ENCODE measurements around the gene HHAT.

DNA sequence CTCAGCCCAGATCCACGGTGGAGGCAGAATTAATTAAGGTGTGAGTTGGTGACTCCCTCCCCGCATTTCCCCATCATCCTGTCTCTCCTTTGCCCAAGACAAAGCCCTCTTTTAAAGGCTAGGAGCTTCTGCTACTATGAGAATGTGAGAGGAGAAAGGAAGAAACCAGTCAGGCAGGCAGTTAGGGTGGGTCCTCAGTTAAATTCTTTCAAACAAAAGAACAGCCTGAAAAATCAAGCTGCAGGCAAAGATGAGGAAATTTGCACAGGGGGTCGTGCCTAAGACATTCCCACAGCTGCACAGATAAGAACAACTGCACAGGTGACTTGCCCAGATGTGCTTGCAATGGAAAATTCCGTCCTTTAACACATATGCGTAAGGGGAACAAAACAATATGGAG, 48.5 kb upstream of the HHAT start:
- TF ChIP-seq ZNF274 (CRISPR knock-in tag; IDR thresholded peaks at IDR 0.05) (no peak), RBAK (CRISPR knock-in tag; IDR thresholded peaks at IDR 0.05) (no peak), RNF2 (conservative IDR thresholded peaks at IDR 0.05; ENCODE audit: low read depth) (no peak), EP300 (IDR thresholded peaks at IDR 0.05; ENCODE audit: low read depth in 2 of 2, low read length in 2 of 2) (no peak), EP300 (CRISPR knock-in tag; IDR thresholded peaks at IDR 0.05; ENCODE audit: borderline replicate concordance) (no peak), SMAD1 (CRISPR knock-in tag; IDR thresholded peaks at IDR 0.05; ENCODE audit: borderline replicate concordance, low read depth) (no peak), PHF8 (CRISPR knock-in tag; IDR thresholded peaks at IDR 0.05) (no peak), NFIC (IDR thresholded peaks at IDR 0.05; ENCODE audit: low read length) (no peak), PRPF4 (IDR thresholded peaks at IDR 0.05; ENCODE audit: low read depth, low read length, poor library complexity, severe bottlenecking) (no peak)
- TF ChIP-seq, protein P1, sequence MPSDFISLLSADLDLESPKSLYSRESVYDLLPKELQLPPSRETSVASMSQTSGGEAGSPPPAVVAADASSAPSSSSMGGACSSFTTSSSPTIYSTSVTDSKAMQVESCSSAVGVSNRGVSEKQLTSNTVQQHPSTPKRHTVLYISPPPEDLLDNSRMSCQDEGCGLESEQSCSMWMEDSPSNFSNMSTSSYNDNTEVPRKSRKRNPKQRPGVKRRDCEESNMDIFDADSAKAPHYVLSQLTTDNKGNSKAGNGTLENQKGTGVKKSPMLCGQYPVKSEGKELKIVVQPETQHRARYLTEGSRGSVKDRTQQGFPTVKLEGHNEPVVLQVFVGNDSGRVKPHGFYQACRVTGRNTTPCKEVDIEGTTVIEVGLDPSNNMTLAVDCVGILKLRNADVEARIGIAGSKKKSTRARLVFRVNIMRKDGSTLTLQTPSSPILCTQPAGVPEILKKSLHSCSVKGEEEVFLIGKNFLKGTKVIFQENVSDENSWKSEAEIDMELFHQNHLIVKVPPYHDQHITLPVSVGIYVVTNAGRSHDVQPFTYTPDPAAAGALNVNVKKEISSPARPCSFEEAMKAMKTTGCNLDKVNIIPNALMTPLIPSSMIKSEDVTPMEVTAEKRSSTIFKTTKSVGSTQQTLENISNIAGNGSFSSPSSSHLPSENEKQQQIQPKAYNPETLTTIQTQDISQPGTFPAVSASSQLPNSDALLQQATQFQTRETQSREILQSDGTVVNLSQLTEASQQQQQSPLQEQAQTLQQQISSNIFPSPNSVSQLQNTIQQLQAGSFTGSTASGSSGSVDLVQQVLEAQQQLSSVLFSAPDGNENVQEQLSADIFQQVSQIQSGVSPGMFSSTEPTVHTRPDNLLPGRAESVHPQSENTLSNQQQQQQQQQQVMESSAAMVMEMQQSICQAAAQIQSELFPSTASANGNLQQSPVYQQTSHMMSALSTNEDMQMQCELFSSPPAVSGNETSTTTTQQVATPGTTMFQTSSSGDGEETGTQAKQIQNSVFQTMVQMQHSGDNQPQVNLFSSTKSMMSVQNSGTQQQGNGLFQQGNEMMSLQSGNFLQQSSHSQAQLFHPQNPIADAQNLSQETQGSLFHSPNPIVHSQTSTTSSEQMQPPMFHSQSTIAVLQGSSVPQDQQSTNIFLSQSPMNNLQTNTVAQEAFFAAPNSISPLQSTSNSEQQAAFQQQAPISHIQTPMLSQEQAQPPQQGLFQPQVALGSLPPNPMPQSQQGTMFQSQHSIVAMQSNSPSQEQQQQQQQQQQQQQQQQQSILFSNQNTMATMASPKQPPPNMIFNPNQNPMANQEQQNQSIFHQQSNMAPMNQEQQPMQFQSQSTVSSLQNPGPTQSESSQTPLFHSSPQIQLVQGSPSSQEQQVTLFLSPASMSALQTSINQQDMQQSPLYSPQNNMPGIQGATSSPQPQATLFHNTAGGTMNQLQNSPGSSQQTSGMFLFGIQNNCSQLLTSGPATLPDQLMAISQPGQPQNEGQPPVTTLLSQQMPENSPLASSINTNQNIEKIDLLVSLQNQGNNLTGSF (CRISPR knock-in tag; IDR thresholded peaks at IDR 0.05): no peak
- TF ChIP-seq, protein P2, sequence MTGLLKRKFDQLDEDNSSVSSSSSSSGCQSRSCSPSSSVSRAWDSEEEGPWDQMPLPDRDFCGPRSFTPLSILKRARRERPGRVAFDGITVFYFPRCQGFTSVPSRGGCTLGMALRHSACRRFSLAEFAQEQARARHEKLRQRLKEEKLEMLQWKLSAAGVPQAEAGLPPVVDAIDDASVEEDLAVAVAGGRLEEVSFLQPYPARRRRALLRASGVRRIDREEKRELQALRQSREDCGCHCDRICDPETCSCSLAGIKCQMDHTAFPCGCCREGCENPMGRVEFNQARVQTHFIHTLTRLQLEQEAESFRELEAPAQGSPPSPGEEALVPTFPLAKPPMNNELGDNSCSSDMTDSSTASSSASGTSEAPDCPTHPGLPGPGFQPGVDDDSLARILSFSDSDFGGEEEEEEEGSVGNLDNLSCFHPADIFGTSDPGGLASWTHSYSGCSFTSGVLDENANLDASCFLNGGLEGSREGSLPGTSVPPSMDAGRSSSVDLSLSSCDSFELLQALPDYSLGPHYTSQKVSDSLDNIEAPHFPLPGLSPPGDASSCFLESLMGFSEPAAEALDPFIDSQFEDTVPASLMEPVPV (CRISPR knock-in tag; IDR thresholded peaks at IDR 0.05): no peak
- TF ChIP-seq, protein P3, sequence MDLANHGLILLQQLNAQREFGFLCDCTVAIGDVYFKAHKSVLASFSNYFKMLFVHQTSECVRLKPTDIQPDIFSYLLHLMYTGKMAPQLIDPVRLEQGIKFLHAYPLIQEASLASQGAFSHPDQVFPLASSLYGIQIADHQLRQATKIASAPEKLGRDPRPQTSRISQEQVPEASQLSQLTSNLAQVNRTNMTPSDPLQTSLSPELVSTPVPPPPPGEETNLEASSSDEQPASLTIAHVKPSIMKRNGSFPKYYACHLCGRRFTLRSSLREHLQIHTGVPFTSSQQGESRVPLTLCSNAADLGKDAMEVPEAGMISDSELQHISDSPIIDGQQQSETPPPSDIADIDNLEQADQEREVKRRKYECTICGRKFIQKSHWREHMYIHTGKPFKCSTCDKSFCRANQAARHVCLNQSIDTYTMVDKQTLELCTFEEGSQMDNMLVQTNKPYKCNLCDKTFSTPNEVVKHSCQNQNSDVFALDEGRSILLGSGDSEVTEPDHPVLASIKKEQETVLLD (CRISPR knock-in tag; IDR thresholded peaks at IDR 0.05; ENCODE audit: low read depth): no peak
- TF ChIP-seq, protein P4, sequence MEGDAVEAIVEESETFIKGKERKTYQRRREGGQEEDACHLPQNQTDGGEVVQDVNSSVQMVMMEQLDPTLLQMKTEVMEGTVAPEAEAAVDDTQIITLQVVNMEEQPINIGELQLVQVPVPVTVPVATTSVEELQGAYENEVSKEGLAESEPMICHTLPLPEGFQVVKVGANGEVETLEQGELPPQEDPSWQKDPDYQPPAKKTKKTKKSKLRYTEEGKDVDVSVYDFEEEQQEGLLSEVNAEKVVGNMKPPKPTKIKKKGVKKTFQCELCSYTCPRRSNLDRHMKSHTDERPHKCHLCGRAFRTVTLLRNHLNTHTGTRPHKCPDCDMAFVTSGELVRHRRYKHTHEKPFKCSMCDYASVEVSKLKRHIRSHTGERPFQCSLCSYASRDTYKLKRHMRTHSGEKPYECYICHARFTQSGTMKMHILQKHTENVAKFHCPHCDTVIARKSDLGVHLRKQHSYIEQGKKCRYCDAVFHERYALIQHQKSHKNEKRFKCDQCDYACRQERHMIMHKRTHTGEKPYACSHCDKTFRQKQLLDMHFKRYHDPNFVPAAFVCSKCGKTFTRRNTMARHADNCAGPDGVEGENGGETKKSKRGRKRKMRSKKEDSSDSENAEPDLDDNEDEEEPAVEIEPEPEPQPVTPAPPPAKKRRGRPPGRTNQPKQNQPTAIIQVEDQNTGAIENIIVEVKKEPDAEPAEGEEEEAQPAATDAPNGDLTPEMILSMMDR (CRISPR knock-in tag; IDR thresholded peaks at IDR 0.05): no peak
